GM18520 (cell line): ENCODE data around the gene HMCN2.

Experiments
- ATAC-seq: cut with Tn5 transposase; IDR thresholded peaks from one replicate; pipeline ENCODE4 v1.9.1; 2021; ENCODE audit not compliant: unreplicated experiment

HMCN2 gene, protein sequence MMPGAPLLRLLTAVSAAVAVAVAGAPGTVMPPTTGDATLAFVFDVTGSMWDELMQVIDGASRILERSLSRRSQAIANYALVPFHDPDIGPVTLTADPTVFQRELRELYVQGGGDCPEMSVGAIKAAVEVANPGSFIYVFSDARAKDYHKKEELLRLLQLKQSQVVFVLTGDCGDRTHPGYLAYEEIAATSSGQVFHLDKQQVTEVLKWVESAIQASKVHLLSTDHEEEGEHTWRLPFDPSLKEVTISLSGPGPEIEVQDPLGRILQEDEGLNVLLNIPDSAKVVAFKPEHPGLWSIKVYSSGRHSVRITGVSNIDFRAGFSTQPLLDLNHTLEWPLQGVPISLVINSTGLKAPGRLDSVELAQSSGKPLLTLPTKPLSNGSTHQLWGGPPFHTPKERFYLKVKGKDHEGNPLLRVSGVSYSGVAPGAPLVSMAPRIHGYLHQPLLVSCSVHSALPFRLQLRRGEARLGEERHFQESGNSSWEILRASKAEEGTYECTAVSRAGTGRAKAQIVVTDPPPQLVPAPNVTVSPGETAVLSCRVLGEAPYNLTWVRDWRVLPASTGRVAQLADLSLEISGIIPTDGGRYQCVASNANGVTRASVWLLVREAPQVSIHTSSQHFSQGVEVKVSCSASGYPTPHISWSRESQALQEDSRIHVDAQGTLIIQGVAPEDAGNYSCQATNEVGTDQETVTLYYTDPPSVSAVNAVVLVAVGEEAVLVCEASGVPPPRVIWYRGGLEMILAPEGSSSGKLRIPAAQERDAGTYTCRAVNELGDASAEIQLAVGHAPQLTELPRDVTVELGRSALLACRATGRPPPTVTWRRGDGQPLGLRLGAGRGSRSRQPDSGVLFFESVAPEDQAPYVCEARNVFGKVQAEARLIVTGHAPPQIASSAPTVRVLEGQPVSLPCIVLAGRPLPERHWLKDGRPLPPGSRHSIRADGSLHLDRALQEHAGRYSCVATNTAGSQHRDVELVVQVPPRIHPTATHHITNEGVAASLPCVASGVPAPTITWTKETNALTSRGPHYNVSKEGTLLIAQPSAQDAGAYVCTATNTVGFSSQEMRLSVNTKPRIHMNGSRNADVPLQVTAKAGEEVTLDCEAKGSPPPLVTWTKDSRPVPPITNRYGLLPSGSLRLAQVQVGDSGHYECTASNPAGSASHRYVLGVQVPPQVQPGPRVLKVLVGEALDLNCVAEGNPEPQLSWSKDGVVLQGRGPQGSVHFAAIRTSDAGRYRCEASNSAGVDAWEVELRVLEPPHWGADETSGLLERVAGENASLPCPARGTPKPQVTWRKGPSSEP (N-terminal part only)

GRCh38 chr9:130265431-130266235 is at the start of gene HMCN2:
Gene HMCN2, plus strand, starts transcription at chr9:130265760. Its CDS starts 119 bp downstream, at chr9:130265879.
- ATAC-seq, result no peak

GRCh38 chr9:130217838-130218237 is 47.7 kb upstream of the HMCN2 start:
- no peak for ATAC-seq

- ATAC-seq, result no peak
These were observed 45.9 kb upstream of the HMCN2 start for GRCh38 chr9:130219661-130220096.

- no peak for ATAC-seq
These were observed 45.2 kb upstream of the HMCN2 start for GRCh38 chr9:130220352-130220751.

- no peak for ATAC-seq
These were observed 42.7 kb upstream of the HMCN2 start for GRCh38 chr9:130222833-130223232.

GRCh38 chr9:130225071-130225470 is 40.5 kb upstream of the HMCN2 start:
- no peak for ATAC-seq

GRCh38 chr9:130225586-130225985 is 40.0 kb upstream of the HMCN2 start:
- ATAC-seq, result no peak

DNA sequence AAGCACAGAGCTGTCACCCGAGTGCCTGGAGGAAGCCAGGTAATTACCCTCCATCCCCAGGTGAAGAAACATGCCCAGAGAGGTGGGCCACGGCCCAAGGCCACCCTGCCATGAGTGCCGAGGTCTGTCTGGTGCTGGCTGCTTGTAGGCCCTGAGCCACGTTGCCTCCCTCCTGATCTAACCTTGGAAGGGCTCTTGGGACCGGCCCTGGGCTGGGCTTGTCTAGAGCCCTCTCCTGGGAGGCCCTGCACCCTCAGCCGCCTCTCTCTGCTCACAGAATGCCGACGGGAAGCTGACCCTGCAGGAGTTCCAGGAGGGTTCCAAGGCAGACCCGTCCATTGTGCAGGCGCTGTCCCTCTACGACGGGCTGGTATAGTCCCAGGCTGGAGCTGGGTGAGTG is 39.4 kb upstream of the HMCN2 start:
- no peak for ATAC-seq

DNA sequence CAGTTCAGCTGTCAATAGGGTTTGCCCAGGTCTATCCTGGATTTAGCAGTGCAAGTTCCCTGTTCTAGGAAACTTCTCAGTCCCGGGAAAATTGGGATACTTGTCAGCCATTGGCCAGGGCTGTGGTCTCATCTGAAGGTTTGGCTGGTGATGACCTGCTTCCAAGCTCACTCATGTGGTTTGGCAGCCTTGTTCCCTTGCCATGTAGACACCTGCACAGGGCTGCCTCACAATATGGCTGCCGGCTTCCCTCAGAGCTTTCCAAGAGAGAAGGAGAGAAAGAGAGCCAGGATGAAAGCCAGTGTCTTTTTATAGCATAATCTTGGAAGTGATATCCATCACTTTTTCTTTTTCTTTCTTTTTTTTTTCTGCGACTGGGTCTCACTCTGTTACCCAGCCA is 37.7 kb upstream of the HMCN2 start:
- ATAC-seq, result no peak

DNA sequence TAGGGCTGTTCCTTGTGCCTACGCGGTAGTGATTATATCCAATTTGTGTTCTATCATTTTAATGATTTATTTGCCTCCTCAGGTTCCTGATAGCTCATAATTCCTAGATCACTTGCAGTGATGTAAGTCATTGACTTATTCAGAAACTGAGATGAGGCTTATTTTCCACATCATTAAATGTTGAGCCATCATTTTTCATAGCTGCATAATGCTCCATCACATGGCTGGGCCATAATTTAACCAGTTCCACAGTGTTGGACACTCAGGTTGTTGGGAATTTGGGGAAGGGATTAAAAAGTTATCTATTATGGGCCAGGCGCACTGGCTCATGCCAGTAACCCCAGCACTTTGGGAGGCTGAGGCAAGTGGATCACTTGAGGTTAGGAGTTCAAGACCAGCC is 35.8 kb upstream of the HMCN2 start:
- no peak for ATAC-seq

DNA sequence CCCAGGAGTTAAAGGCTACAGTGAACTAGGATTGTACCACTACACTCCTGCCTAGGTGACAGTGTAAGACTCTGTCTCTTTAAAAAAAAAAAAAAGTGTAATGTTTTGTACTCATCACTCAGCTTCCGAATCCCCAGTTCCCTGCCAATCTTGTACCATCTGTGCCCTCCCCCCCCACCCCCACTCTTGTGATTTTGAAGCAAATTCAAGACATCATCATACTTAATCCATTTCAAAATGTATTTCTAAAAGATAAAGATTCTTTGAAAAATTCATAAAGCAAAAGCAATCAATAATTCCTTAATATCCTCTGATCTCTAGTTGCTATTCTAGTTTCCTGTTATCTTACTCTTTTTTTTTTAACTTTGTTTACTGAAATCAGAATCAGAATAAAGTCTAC is 34.9 kb upstream of the HMCN2 start:
- ATAC-seq, result no peak

DNA sequence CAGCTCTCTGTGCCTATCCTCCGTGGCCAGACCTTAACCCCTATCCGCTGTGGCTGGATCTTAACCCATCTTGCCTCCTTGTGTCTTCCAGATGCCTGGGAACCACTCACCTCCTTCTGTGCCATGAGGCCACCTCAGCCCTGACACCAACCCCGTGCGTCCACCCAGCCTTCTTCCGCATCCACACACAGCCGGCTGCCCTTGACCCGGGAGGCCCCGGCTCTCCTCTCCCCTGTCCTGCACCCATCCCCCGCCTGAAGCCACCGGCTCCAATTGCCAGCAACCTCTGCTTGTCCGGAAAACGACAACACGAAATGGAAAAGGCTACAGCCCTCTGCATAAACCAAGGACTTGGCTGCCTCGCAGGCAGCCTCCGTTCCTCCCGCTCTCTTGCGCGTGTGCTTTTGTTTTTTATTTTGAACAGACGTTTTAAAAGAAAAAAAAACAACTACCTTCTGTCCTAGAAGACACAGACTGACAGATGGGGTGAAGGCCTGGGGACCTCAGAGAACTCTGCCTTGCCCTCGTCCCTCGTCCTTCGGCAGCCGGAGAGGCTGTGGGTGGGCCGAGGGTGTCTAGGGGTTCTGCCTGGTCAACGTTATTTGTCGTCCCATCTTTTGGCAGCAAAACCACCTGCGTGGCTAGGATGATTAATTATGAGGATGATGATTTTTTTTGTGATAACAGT is 32.5 kb upstream of the HMCN2 start:
- ATAC-seq, result no peak

DNA sequence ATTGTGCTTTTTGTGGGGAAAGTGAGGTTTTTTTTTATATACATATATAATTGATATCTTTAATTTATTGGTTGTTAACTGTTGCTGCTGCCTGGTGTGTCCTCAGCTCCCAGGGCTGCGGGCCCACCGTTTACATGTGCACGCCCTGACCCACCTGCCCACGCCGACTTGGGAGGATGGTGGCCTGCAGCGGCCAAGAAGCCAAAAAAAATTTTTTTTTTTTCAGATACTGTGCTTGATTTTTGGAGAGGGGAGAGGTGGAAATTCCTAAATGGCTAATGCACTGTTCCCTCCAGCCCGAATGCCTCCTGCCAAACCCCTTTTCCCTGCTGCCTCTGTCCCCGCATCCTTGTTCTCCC is 32.0 kb upstream of the HMCN2 start:
- ATAC-seq, result no peak

- ATAC-seq, result no peak
These were observed 31.0 kb upstream of the HMCN2 start for GRCh38 chr9:130234340-130235260.

GRCh38 chr9:130235558-130236435 is 29.8 kb upstream of the HMCN2 start:
- no peak for ATAC-seq

GRCh38 chr9:130236436-130236985 is 29.0 kb upstream of the HMCN2 start:
- ATAC-seq, result no peak

GRCh38 chr9:130237076-130237475 is 28.5 kb upstream of the HMCN2 start:
- ATAC-seq, result no peak
